Measurements from ENCODE around the gene RAD54L2. TPM values are rescaled to one million over a fixed set of nuclear protein-coding genes. Genes with fewer than 3 reads are reported as not detected.

RAD54L2 gene
- total and polyA plus RNA-seq, 2 of the 4 experiments (the other 2 are of a cell fraction), result 6.8 to 24.2 TPM

DNA sequence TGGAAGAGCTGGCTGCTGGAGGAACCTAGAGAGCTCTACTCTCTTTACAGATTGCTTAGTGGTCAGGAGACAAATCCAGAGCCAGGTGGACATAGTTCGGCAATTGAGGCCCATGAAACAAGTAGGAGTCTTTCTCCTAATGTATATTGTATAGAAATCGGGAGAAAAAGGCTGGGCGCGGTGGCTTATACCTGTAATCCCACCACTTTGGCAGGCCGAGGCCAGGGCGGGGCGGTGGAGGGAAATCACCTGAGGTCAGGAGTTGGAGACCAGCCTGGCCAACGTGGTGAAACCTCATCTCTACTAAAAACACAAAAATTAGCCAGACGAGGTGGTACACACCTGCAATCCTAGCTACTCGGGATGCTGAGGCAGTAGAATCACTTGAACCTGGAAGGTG, 10.8 kb downstream of the RAD54L2 start:
- TF ChIP-seq SMC3 (IDR thresholded peaks at IDR 0.05; ENCODE audit: low read depth, low read length) (no peak), POLR2A (IDR thresholded peaks at IDR 0.05; ENCODE audit: low read depth, low read length) (no peak), RFX5 (IDR thresholded peaks at IDR 0.05; ENCODE audit: low read depth, low read length) (no peak), RCOR1 (IDR thresholded peaks at IDR 0.05; ENCODE audit: insufficient replicate concordance, low read length) (no peak), CHD1 (IDR thresholded peaks at IDR 0.05; ENCODE audit: low read depth, low read length) (no peak), BHLHE40 (IDR thresholded peaks at IDR 0.05; ENCODE audit: low read depth, low read length) (no peak), CEBPB (IDR thresholded peaks at IDR 0.05; ENCODE audit: low read depth, low read length) (no peak), FOS (IDR thresholded peaks at IDR 0.05; ENCODE audit: low read depth, low read length) (no peak)
- TF ChIP-seq, protein P1, sequence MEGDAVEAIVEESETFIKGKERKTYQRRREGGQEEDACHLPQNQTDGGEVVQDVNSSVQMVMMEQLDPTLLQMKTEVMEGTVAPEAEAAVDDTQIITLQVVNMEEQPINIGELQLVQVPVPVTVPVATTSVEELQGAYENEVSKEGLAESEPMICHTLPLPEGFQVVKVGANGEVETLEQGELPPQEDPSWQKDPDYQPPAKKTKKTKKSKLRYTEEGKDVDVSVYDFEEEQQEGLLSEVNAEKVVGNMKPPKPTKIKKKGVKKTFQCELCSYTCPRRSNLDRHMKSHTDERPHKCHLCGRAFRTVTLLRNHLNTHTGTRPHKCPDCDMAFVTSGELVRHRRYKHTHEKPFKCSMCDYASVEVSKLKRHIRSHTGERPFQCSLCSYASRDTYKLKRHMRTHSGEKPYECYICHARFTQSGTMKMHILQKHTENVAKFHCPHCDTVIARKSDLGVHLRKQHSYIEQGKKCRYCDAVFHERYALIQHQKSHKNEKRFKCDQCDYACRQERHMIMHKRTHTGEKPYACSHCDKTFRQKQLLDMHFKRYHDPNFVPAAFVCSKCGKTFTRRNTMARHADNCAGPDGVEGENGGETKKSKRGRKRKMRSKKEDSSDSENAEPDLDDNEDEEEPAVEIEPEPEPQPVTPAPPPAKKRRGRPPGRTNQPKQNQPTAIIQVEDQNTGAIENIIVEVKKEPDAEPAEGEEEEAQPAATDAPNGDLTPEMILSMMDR (conservative IDR thresholded peaks at IDR 0.05; ENCODE audit: low read depth, low read length), result no peak
- H3K23ac ChIP-seq (ENCODE audit: low read depth, low read length), result no peak overlapping the region
- no peak overlapping the region for H4K5ac ChIP-seq (ENCODE audit: low read depth, low read length)
- peaks cover 13% of the 10 kb centered on the region for H4K20me1 ChIP-seq (ENCODE audit: insufficient read depth, low read length)
- dilution Hi-C loops (cut with HindIII; ENCODE audit: low sequenced_read_pairs, unreplicated experiment), result no loop called here
- H2BK120ac ChIP-seq (ENCODE audit: low read depth, low read length), result no peak overlapping the region
- no peak overlapping the region for H3K9ac ChIP-seq (ENCODE audit: low read depth, low read length)
- ChIA-PET POLR2A (ENCODE audit: unreplicated experiment) (no interaction called here), CTCF (interaction anchor here (0.6 kb wide), 1 partner anchor 10 kb away, joined by 3 read pairs; no protein-coding TSS in a partner anchor)
- DNase-seq, result no peak
- no peaks in the 10 kb centered on the region for H3K4me1 ChIP-seq (ENCODE audit: control insufficient read depth, insufficient read depth, low read length)
- no peak overlapping the region for H3K4me2 ChIP-seq (ENCODE audit: low read depth, low read length)
- H3K27ac ChIP-seq (ENCODE audit: insufficient read depth, low read length), result no peak overlapping the region
- H4K91ac ChIP-seq (ENCODE audit: insufficient read depth, low read depth, low read length), result no peak overlapping the region
- H3K9me1 ChIP-seq (ENCODE audit: insufficient read depth, low read length), result no peaks in the 10 kb centered on the region; the same call in 1 of the 2 replicates
- H2AK5ac ChIP-seq (ENCODE audit: low read depth, low read length), result no peak overlapping the region
- no peak overlapping the region for H3K4ac ChIP-seq (ENCODE audit: low read depth, low read length)
- no peak overlapping the region for H2AK9ac ChIP-seq (replicated peaks; ENCODE audit: low read depth, low read length, poor library complexity)
- no peaks in the 10 kb centered on the region for H3K9me3 ChIP-seq (ENCODE audit: control insufficient read depth, insufficient read depth, low read length)
- intact Hi-C loops (cut with micrococcal nuclease), result no loop called here
- WGBS, 2 experiments (ENCODE audit: extremely low coverage in 2 of 2, insufficient read length in 1 of 2), result no CpG with 5 or more reads among the region's 10 CpGs
- no peak overlapping the region for H3K14ac ChIP-seq (replicated peaks; ENCODE audit: low read depth, low read length)
- no peak overlapping the region for H4K8ac ChIP-seq (ENCODE audit: low read depth in 2 of 2, low read length in 2 of 2)
- no peaks in the 10 kb centered on the region for H3K27me3 ChIP-seq (ENCODE audit: control insufficient read depth, insufficient read depth, low read length)
- H3K4me3 ChIP-seq (ENCODE audit: insufficient read depth, low read depth, low read length), result no peak overlapping the region
- peaks cover 34 to 36% of the 10 kb centered on the region in 2 experiments for H3K79me1 ChIP-seq (ENCODE audit: low read depth in 1 of 2, low read length in 2 of 2)
- H2BK15ac ChIP-seq (ENCODE audit: low read depth, low read length), result no peak overlapping the region
- H2AFZ ChIP-seq (replicated peaks; ENCODE audit: low read length, poor library complexity), result no peak overlapping the region
- no peak for ATAC-seq (ENCODE audit: low read depth)
- in situ Hi-C loops (cut with MboI; ENCODE audit: low sequenced_read_pairs), result no loop called here
- no peak overlapping the region for H2BK20ac ChIP-seq (ENCODE audit: low read depth, low read length)
- peaks cover 20% of the 10 kb centered on the region for H3K36me3 ChIP-seq (ENCODE audit: control insufficient read depth, insufficient read depth, low read length)
- no TSS peak for BruUV-seq (replicated peaks)
- H2BK5ac ChIP-seq (ENCODE audit: low read depth, low read length, poor library complexity, severe bottlenecking), result no peak overlapping the region
- no peak overlapping the region for H3K18ac ChIP-seq (ENCODE audit: low read depth, low read length)
- H3K56ac ChIP-seq (ENCODE audit: extremely low read depth, insufficient read depth, low read length), result no peak overlapping the region
